GM12891 (cell line): Measurements from ENCODE around the gene PABPC3.

Experiments used
- PAX5 ChIP-seq: IDR thresholded peaks from 2 replicates; pipeline ENCODE4 v1.6.1; 2011; ENCODE audit warnings: low read length, moderate library complexity, mild to moderate bottlenecking; ENCODE audit not compliant: insufficient read depth, severe bottlenecking
- POLR2A ChIP-seq: IDR thresholded peaks from 2 replicates; pipeline ENCODE4 v1.6.1; 2011; ENCODE audit warnings: low read depth, low read length, control low read depth
- POLR2AphosphoS5 ChIP-seq: IDR thresholded peaks from 2 replicates; pipeline ENCODE4 v1.6.1; 2011; ENCODE audit warnings: low read depth, low read length, control low read depth
- POU2F2 ChIP-seq: IDR thresholded peaks from 2 replicates; pipeline ENCODE4 v1.6.1; 2011; ENCODE audit warnings: low read depth, mild to moderate bottlenecking, control low read depth, low read length, moderate library complexity
- SPI1 ChIP-seq: IDR thresholded peaks from 2 replicates; pipeline ENCODE4 v1.6.1; 2011; ENCODE audit warnings: low read depth, low read length, control low read depth
- TAF1 ChIP-seq: IDR thresholded peaks from 2 replicates; pipeline ENCODE4 v1.6.1; 2011; ENCODE audit warnings: low read depth, low read length, control low read depth

GRCh38 chr13:25112695-25113255 is 16.8 kb downstream of the PABPC3 start:
- TF ChIP-seq POLR2A (no peak), POLR2AphosphoS5 (no peak), POU2F2 (no peak), TAF1 (no peak), SPI1 (no peak), PAX5 (no peak)
